AG04449 (cell line): ENCODE measurements around the gene PMM2.

Source experiments
- CTCF ChIA-PET: fragments of 350-600 bp; formaldehyde crosslinking; extraction: SDS; loops from one replicate; lab custom pipeline; 2021; ENCODE audit warnings: antibody characterized with exemption; lab: Yijun Ruan, JAX
- POLR2A ChIA-PET: fragments of 400-600, 350-600 bp; formaldehyde crosslinking; extraction: SDS; loops from one replicate; lab custom pipeline; 2020; ENCODE audit warnings: antibody characterized with exemption, inconsistent platforms; lab: Yijun Ruan, JAX
- DNase-seq: peaks from one replicate; pipeline ENCODE4 v3.0.0-alpha.2; 2010; ENCODE audit warnings: low read depth, low spot score
- H3K4me3 ChIP-seq: 2 replicates; pipeline ENCODE4 v1.5.1; 2011; ENCODE audit warnings: low read depth, mild to moderate bottlenecking, control low read depth, low read length
- TF ChIP-seq, protein P1 (sequence below): IDR thresholded peaks from one replicate; pipeline ENCODE4 v1.5.1; 2011; ENCODE audit warnings: mild to moderate bottlenecking, moderate library complexity, low read length, control low read depth, inconsistent platforms; ENCODE audit not compliant: insufficient read depth; ENCODE audit errors: missing control alignments

PMM2 gene

GRCh38 chr16:8849411-8850011 lies 51.9 kb downstream of the PMM2 start:
- ChIA-PET CTCF (interaction anchor here (2.7 kb wide), 1 partner anchor 31 kb away, joined by 9 read pairs; no protein-coding TSS in a partner anchor), POLR2A (interaction anchor here (1.1 to 1.5 kb wide), 3 partner anchors 19 to 29 kb away, joined by 5 to 7 read pairs (median 5); partner anchors contain the start of gene CARHSP1)
- TF ChIP-seq, protein P1, sequence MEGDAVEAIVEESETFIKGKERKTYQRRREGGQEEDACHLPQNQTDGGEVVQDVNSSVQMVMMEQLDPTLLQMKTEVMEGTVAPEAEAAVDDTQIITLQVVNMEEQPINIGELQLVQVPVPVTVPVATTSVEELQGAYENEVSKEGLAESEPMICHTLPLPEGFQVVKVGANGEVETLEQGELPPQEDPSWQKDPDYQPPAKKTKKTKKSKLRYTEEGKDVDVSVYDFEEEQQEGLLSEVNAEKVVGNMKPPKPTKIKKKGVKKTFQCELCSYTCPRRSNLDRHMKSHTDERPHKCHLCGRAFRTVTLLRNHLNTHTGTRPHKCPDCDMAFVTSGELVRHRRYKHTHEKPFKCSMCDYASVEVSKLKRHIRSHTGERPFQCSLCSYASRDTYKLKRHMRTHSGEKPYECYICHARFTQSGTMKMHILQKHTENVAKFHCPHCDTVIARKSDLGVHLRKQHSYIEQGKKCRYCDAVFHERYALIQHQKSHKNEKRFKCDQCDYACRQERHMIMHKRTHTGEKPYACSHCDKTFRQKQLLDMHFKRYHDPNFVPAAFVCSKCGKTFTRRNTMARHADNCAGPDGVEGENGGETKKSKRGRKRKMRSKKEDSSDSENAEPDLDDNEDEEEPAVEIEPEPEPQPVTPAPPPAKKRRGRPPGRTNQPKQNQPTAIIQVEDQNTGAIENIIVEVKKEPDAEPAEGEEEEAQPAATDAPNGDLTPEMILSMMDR = no peak
- no peak for DNase-seq
- H3K4me3 ChIP-seq = no peak overlapping the region

- TF ChIP-seq, protein P1 = no peak
- DNase-seq = no peak
- ChIA-PET POLR2A (interaction anchor here (1.1 to 1.5 kb wide), 2 partner anchors 18 to 28 kb away, joined by 5 read pairs; partner anchors contain the start of gene CARHSP1), CTCF (interaction anchor here (2.7 kb wide), 1 partner anchor 30 kb away, joined by 9 read pairs; no protein-coding TSS in a partner anchor)
- H3K4me3 ChIP-seq = no peak overlapping the region
Measured at GRCh38 chr16:8850279-8850885, 52.7 kb downstream of the PMM2 start.

GRCh38 chr16:8851761-8852403 lies 54.2 kb downstream of the PMM2 start:
- CTCF ChIA-PET = interaction anchor here (1.0 kb wide), 1 partner anchor 29 kb away, joined by 5 read pairs; no protein-coding TSS in a partner anchor
- H3K4me3 ChIP-seq = no peak overlapping the region
- DNase-seq = no peak
- TF ChIP-seq, protein P1 = no peak
- POLR2A ChIA-PET = interaction anchor here (0.6 to 0.8 kb wide), 2 partner anchors 17 to 21 kb away, joined by 3 read pairs; partner anchors contain the start of gene CARHSP1

GRCh38 chr16:8852534-8852933 lies 54.9 kb downstream of the PMM2 start:
- DNase-seq = no peak
- ChIA-PET POLR2A (no interaction called here), CTCF (interaction anchor here (1.1 kb wide), 1 partner anchor 282 kb away, joined by 3 read pairs; no protein-coding TSS in a partner anchor)
- TF ChIP-seq, protein P1 = no peak
- no peak overlapping the region for H3K4me3 ChIP-seq

DNA sequence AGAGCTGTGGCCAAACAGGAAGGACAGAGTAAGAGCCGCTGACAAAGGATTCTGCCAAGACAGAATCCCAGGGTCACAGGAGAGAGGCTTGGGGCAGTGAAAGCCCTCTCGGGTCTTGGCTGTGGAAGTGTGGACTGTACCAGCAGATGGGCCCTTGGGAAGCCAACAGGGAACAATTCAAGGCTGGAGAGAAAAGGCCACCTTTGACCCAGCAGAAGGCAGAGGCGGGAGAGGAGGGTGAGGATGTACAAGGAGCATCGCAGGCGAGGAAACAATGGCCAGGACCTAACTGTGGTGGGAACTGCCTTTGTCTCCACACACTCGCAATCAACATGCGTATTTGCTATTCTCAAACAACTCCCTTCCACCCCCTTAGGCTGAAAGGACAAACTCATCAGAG lies 55.5 kb downstream of the PMM2 start:
- DNase-seq = no peak
- TF ChIP-seq, protein P1 = no peak
- no peak overlapping the region for H3K4me3 ChIP-seq
- CTCF ChIA-PET = interaction anchor here (0.7 to 1.1 kb wide), 2 partner anchors 27 to 282 kb away, joined by 3 to 4 read pairs; no protein-coding TSS in a partner anchor
- POLR2A ChIA-PET = no interaction called here
